IMR-90 (cell line): ENCODE data around the gene FER.

Experiments used
- CEBPB ChIP-seq: IDR thresholded peaks from 2 replicates; pipeline ENCODE4 v1.6.1; 2012; ENCODE audit warnings: low read depth, low read length, improper control_type of control experiment
- MAFK ChIP-seq: IDR thresholded peaks from 2 replicates; pipeline ENCODE4 v1.6.1; 2012; ENCODE audit warnings: low read depth, low read length, improper control_type of control experiment
- MXI1 ChIP-seq: IDR thresholded peaks from 2 replicates; pipeline ENCODE4 v1.6.1; 2012; ENCODE audit warnings: low read depth, mild to moderate bottlenecking, low read length, moderate library complexity, borderline replicate concordance
- POLR2A ChIP-seq: IDR thresholded peaks from 2 replicates; pipeline ENCODE4 v1.6.1; 2012; ENCODE audit warnings: mild to moderate bottlenecking, low read depth, low read length
- RAD21 ChIP-seq: IDR thresholded peaks from 2 replicates; pipeline ENCODE4 v1.6.1; 2012; ENCODE audit warnings: low read length, improper control_type of control experiment
- RFX5 ChIP-seq: IDR thresholded peaks from 2 replicates; pipeline ENCODE4 v1.8.0; 2012; ENCODE audit warnings: low read depth, mild to moderate bottlenecking, low read length, moderate library complexity
- USF2 ChIP-seq: fragments of 150-350 bp; IDR thresholded peaks from 2 replicates; pipeline ENCODE4 v1.6.1; 2017; ENCODE audit warnings: mild to moderate bottlenecking, antibody characterized with exemption, low read length, low read depth
- TF ChIP-seq, protein P1 (sequence below): conservative IDR thresholded peaks from 2 replicates; pipeline ENCODE4 v1.5.1; 2012; ENCODE audit warnings: mild to moderate bottlenecking, low read depth, low read length, improper control_type of control experiment

DNA sequence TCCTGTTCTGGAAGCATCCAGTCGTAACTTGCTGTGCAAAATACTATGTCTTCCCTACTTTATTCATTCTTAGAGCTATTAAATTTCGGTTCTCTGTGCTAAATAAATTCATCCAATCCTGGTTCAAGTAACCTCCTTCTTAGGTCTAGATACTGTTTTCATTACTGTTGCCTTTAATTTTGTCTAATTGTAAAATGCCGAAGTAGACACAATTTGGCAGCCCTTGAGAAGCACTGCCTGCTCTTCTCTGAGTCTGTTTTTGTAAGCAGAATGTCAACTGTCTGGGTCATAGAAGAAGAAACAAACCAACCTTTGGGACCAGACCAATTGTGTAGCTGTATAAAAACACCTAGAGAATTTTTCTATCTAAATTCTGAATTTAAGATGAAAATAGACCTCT is 412.8 kb downstream of the FER start:
- TF ChIP-seq, protein P1, sequence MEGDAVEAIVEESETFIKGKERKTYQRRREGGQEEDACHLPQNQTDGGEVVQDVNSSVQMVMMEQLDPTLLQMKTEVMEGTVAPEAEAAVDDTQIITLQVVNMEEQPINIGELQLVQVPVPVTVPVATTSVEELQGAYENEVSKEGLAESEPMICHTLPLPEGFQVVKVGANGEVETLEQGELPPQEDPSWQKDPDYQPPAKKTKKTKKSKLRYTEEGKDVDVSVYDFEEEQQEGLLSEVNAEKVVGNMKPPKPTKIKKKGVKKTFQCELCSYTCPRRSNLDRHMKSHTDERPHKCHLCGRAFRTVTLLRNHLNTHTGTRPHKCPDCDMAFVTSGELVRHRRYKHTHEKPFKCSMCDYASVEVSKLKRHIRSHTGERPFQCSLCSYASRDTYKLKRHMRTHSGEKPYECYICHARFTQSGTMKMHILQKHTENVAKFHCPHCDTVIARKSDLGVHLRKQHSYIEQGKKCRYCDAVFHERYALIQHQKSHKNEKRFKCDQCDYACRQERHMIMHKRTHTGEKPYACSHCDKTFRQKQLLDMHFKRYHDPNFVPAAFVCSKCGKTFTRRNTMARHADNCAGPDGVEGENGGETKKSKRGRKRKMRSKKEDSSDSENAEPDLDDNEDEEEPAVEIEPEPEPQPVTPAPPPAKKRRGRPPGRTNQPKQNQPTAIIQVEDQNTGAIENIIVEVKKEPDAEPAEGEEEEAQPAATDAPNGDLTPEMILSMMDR = no peak
- TF ChIP-seq MXI1 (no peak), USF2 (no peak), POLR2A (no peak), CEBPB (no peak), RAD21 (no peak), RFX5 (no peak), MAFK (peak; percentile 64)
